ENCODE measurements around the gene SMYD2.

Gene SMYD2

DNA sequence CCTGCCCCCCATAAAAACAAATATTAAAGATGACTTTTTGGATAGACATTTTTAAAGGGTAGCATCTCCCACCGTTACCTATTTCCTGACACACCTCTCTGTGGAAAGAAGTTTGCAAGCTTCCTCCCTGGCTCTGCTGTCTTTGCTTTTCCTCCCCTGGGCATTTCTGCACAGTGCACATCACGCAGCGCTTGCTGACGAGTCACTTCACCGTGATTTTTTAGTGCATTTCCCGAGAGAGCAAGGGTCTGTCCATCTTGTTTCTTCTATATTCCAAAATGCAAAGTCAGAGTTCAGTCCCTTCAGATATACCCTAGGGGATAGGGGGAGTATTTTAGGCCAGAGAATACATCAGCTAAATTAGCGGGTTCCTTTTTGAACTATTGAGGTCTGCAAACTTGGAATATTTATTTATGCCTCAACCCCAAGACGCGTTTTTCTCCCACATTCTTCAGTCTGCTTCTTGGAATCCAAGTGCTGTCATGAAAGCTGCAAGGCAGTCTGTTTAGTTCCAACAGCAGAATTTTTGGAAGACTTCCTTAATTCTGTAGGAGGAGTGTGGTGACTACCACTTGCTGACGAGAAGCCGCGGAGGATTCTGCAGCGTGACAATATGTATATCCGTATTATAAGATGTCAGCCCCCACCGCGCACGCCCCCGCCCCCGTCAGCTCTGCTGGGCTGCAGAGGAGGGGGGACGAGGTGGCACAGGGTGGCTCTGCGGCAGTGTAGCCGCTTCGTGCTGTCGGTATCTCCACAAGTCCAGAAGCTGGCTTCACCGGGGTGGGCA, 22.4 kb downstream of the SMYD2 start:
- DNase-seq (ENCODE audit: low read depth): no peak

- no peak for DNase-seq (ENCODE audit: low read depth)
These were observed 24.3 kb downstream of the SMYD2 start for GRCh38 chr1:214305164-214305751.

DNA sequence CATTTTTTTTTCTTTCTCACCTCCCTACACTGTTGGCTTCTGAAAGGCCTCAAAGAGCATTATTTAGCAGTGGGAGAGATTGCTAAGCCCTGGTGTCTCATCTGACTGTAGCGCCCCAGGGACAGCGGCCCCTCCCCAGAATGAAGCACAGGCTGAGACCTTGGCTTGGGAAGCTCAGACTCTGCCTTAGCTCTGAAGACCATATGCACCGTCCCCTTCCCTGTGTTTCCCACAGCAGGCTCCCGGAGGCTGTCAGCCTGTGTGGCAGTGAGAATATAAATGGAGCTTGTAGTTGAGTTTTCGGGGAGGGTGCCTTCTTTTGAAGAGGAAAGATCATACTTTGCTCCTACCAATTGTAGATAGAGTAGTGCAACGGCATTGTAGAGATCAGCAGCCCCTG, 25.3 kb downstream of the SMYD2 start:
- no peak for DNase-seq (ENCODE audit: low read depth)

DNA sequence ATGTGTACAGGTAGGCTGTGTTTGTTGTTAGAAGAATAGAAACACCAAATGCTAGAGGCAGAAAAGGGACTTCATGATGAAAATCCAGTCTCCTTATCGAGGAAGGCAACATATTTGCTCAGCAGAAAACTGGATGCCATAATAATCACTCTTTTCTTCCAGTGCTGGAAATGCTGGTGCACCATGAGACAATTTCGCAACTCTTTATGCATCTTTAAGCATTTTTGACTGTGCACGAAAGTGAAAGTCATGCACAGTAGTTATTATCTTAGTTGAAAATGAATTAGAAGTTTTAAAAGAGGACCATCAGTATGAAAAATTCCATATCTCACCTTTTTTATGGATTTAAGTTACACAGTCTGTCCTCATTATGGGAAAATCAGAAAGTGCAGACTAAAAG, 29.1 kb downstream of the SMYD2 start:
- no peak for DNase-seq (ENCODE audit: low read depth)

DNA sequence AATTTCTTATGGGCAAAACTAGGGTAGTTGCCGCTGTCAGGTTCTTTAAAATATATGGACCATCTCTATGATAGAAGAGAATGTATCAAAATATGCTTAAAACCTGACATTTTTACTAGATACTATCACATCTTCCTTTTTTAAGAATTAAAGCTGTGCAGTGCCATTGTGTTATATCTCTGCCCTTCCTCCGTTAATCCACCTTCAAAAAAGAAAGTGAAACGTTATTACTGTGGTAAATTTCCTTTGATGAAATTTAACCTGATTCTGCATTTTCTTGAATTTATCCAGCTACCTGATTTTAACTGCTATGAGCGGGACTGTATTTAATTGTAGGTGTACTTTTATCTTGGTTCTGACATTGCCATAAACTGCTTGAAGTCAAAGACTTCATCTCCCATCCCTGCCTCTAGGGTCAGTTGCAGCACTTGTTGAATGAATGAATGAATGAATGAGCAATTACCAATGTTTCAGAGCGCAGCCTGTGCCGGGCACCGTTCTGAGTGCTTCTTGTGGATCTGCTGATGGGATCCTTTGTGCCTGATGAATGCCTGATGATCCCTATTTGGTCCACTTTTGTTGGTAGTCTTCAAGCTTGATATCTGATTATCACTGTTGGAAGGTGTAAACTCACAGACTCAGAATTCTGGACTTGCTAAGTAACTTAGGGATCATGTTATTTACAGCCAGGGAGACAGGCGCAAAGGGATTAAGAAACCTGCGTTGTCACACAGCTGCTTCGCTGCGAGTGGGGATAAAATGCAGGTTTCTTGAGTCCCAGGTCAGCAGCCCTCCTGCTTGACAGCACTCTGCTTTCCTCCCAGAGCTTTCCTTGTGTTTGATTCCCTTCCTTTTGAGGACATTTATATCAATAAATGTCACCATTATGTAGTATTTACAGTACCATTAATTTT, 30.1 kb downstream of the SMYD2 start:
- DNase-seq (ENCODE audit: low read depth): no peak

GRCh38 chr1:214312530-214313051, 31.6 kb downstream of the SMYD2 start:
- DNase-seq (ENCODE audit: low read depth): no peak

- no peak for DNase-seq (ENCODE audit: low read depth)
These were observed 33.4 kb downstream of the SMYD2 start for GRCh38 chr1:214314178-214314843.

DNA sequence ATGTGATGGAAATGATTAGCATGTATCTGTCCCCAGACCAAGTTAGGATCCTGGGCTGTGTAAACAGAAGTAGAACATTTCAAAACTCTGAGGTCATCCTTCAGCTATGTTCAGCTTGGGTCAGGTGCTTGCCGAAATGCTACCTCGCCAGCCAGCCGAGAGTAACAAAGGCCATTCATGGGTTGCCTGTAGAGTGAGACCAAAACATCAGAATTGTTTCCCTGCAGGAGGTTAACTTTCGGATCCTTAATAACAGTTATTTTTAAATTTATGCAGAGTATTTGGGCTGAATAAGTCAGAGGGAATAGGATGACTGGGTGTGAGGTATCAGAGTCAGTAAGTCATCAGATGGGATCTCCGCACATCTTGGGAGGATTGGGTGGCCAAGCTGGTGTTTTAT, 35.6 kb downstream of the SMYD2 start:
- DNase-seq (ENCODE audit: low read depth): no peak

GRCh38 chr1:214317300-214317699, 36.3 kb downstream of the SMYD2 start:
- no peak for DNase-seq (ENCODE audit: low read depth)

- no peak for DNase-seq (ENCODE audit: low read depth)
These were observed 36.8 kb downstream of the SMYD2 start for GRCh38 chr1:214317734-214318133.

DNA sequence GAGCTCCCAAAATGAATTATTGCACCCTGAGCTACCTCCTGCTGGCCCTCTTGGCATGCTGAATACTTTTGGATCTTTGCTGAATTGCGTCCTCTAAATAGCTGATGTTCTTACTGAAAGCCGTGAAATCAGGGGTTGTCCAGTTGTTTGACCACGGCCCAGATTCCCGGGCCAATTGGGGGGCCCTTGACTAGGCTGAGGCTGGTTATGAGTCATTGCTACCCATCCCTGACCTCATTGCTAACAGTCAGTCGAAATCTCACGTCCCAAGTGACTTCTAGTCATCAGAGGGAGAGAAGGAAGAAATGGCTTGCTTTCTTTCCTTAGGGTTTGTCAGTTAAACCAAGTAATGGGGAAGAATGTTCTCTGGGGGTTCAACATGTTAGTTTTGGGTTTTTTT, 37.4 kb downstream of the SMYD2 start:
- no peak for DNase-seq (ENCODE audit: low read depth)

DNA sequence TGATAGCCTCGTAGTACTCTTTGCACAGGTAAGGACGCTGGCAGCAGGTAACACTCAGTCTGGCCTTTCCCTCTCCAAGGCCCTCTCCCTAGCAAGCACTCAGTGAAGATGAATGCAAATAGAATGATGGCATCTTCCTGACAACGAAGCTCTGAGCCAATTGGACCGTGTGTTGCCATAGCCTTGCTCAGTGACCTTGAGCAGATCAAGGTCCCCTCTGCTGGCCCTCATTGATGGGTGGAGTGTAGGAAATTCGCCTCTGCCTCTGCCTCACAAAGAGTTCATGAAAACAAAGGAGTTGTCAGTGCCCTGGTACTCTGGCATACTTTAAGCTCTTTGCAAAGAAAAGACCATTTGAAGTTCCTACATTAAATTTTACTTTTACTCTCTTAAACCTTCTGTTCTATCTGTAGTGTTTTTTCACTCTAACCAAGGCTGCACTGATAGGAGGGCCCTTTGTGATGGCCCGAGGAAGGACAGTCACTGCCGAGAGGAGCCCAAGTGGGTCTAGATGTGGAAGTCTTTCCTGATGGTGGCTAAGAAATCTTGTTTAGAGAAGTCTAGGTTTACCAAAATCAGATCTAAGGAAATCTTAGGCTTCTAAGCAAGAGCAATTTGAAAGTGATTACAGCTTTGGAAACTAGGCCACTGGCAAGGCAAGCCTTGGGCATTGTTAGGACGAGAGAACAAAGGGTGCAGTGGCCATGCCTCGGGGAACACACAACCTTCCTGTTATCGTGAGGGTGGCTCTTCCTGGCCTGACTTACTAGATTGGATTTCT, 38.2 kb downstream of the SMYD2 start:
- no peak for DNase-seq (ENCODE audit: low read depth)

DNA sequence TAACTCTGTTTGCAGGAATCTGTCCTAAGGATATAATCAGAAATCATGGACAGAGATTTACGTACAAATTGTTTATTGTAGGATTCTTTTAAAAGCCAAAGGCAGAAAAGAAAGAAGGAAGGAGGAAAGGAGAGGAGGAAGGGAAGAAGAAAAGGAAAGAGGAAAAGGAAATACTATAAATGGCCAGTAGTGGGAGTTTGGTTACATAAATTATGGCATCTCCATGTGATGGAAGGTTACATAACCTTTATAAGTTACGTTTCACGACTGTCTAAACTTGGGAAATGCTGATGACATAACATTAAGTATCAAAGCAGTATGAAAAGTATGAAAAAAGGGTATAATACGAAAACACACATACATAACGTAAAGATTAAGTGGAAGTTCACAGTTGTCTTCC, 39.0 kb downstream of the SMYD2 start:
- DNase-seq (ENCODE audit: low read depth): no peak

- DNase-seq (ENCODE audit: low read depth): no peak
These were observed 40.9 kb downstream of the SMYD2 start for GRCh38 chr1:214321705-214322453.

GRCh38 chr1:214324896-214325800, 44.2 kb downstream of the SMYD2 start:
- DNase-seq (ENCODE audit: low read depth): no peak

GRCh38 chr1:214326406-214326805, 45.4 kb downstream of the SMYD2 start:
- DNase-seq (ENCODE audit: low read depth): no peak

GRCh38 chr1:214327514-214327913, 46.6 kb downstream of the SMYD2 start:
- DNase-seq (ENCODE audit: low read depth): no peak

DNA sequence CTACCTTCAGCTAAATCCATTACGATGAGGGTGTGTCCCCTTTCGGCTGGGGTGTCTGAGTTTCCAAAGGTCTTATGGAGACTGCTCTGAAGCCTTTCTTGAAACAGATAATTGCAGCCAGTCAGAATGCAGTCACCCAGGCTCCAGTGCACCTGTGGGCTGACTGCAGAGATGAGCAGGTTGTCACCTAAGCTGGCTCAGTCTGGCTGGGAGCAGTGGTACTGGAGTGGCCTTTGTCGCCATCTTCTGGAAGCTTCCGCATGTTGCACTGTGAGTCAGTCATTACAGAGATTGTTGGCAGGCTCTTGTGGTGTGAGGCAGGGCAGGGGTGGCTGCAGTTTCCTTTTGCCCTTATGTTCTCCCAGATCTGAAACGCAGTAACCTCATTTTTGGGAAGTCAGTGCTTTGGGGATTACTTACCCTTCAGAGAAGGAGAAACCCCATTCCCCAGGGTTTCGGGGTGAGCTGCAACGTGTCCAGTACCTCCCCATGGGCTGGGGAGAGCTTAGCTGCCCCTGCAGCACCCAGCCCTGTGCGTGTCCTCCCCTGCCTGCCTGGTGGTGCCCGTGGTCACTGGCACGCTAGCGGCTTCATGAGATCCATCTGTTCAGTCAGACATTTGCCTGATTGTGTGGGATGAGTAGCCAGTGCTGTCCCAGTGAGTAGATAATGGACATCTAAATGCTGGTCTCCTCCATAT, 48.0 kb downstream of the SMYD2 start:
- DNase-seq (ENCODE audit: low read depth): peak; percentile 57
